GM19351 (cell line): ENCODE measurements around the gene TMEM131.
"Not testable (repeated sequence)": the region's sequence is repeated elsewhere in the genome, so short reads cannot be mapped to it uniquely, and the experiment has no call there.

ENCODE experiments used
- ATAC-seq: cut with Tn5 transposase; IDR thresholded peaks from one replicate; pipeline ENCODE4 v1.9.1; 2021; ENCODE audit warnings: mild to moderate bottlenecking, moderate library complexity; ENCODE audit not compliant: unreplicated experiment

Gene TMEM131

GRCh38 chr2:97963079-97963406, 32.7 kb downstream of the TMEM131 start:
- ATAC-seq, result no peak

GRCh38 chr2:97961534-97961933, 34.2 kb downstream of the TMEM131 start:
- peak; percentile 54 for ATAC-seq

- ATAC-seq, result no peak
These were observed 37.6 kb downstream of the TMEM131 start for GRCh38 chr2:97958184-97958583.

- no peak for ATAC-seq
These were observed 38.1 kb downstream of the TMEM131 start for GRCh38 chr2:97957432-97958183.

- ATAC-seq, result not testable (repeated sequence)
These were observed 39.0 kb downstream of the TMEM131 start for GRCh38 chr2:97956753-97957152.

GRCh38 chr2:97953853-97954252, 41.9 kb downstream of the TMEM131 start:
- ATAC-seq, result no peak

- ATAC-seq, result no peak
These were observed 43.4 kb downstream of the TMEM131 start for GRCh38 chr2:97952357-97952756.

- no peak for ATAC-seq
These were observed 44.5 kb downstream of the TMEM131 start for GRCh38 chr2:97951155-97951680.

- no peak for ATAC-seq
These were observed 45.2 kb downstream of the TMEM131 start for GRCh38 chr2:97950329-97951154.

- no peak for ATAC-seq
These were observed 46.8 kb downstream of the TMEM131 start for GRCh38 chr2:97948926-97949325.

- ATAC-seq, result no peak
These were observed 50.0 kb downstream of the TMEM131 start for GRCh38 chr2:97945791-97946190.

GRCh38 chr2:97936881-97937280, 58.9 kb downstream of the TMEM131 start:
- no peak for ATAC-seq

- peak; percentile 60 for ATAC-seq
These were observed 59.5 kb downstream of the TMEM131 start for GRCh38 chr2:97936199-97936598.

- ATAC-seq, result no peak
These were observed 60.0 kb downstream of the TMEM131 start for GRCh38 chr2:97935719-97936161.

GRCh38 chr2:97932975-97933662, 62.6 kb downstream of the TMEM131 start:
- no peak for ATAC-seq

- no peak for ATAC-seq
These were observed 63.9 kb downstream of the TMEM131 start for GRCh38 chr2:97931858-97932225.

GRCh38 chr2:97931118-97931857, 64.5 kb downstream of the TMEM131 start:
- ATAC-seq, result peak; percentile 72

- ATAC-seq, result no peak
These were observed 67.2 kb downstream of the TMEM131 start for GRCh38 chr2:97928591-97928990.

GRCh38 chr2:97926946-97927345, 68.8 kb downstream of the TMEM131 start:
- ATAC-seq, result no peak

- ATAC-seq, result no peak
These were observed 71.6 kb downstream of the TMEM131 start for GRCh38 chr2:97924194-97924593.

GRCh38 chr2:97919858-97920257, 75.9 kb downstream of the TMEM131 start:
- ATAC-seq, result no peak
